HT-29 (cell line): ENCODE data around the gene SLC25A44. TPM values are rescaled to one million over a fixed set of nuclear protein-coding genes. Genes with fewer than 3 reads are reported as not detected.

Experiments used
- small RNA-seq: library from RNA; depleted of rRNA; stranded (forward); fragments of <200 nt; gene quantifications from one replicate; pipeline ENCODE3, GENCODE V24; 2014
- total RNA-seq: library from RNA; depleted of rRNA; stranded (reverse); fragments of >200 nt; shearing (Covaris generic); gene quantifications from 2 replicates; pipeline ENCODE4 v1.2.3, GENCODE V29; 2014; rRNA removed

SLC25A44 gene
- total RNA-seq, 1 experiment from 2014 or later = 21.6 TPM

Small RNA genes within 50 kb of the gene (small RNA-seq; reads per million reads assigned to genes)
- gene RF00568 = not detected

Other genes starting within 250 kb of the SLC25A44 start
- gene ARHGEF2, start 215.6 kb upstream of the SLC25A44 start, total RNA-seq = 150 and 179 TPM in 2 replicates
- 227 and 261 TPM in 2 replicates for gene SSR2, start 173.2 kb upstream of the SLC25A44 start, total RNA-seq
- 35.7 and 41.0 TPM in 2 replicates for gene UBQLN4, start 140.3 kb upstream of the SLC25A44 start, total RNA-seq
- 108 and 130 TPM in 2 replicates for gene LAMTOR2, start 139.3 kb upstream of the SLC25A44 start, total RNA-seq
- 163 and 185 TPM in 2 replicates for gene RAB25, start 132.9 kb upstream of the SLC25A44 start, total RNA-seq
- gene MEX3A, start 111.6 kb upstream of the SLC25A44 start, total RNA-seq = 9.3 and 13.3 TPM in 2 replicates
- gene LMNA, start 79.4 kb upstream of the SLC25A44 start, total RNA-seq = 1,664 and 1,875 TPM in 2 replicates
- 5.1 and 11.6 TPM in 2 replicates for gene SEMA4A, start 40.5 kb upstream of the SLC25A44 start, total RNA-seq
- 111 and 122 TPM in 2 replicates for gene PMF1, start 18.9 kb downstream of the SLC25A44 start, total RNA-seq
- 0.23 and 0.34 TPM in 2 replicates for gene BGLAP, start 48.1 kb downstream of the SLC25A44 start, total RNA-seq
- 6.5 and 7.0 TPM in 2 replicates for gene PAQR6, start 54.0 kb downstream of the SLC25A44 start, total RNA-seq
- gene SMG5, start 88.7 kb downstream of the SLC25A44 start, total RNA-seq = 135 and 146 TPM in 2 replicates
- gene TMEM79, start 90.2 kb downstream of the SLC25A44 start, total RNA-seq = 4.4 and 5.6 TPM in 2 replicates
- gene GLMP, start 101.6 kb downstream of the SLC25A44 start, total RNA-seq = 75.3 and 78.6 TPM in 2 replicates
- gene VHLL, start 105.2 kb downstream of the SLC25A44 start, total RNA-seq = not detected in 2 replicates
- 389 and 419 TPM in 2 replicates for gene CCT3, start 144.2 kb downstream of the SLC25A44 start, total RNA-seq
- 0.15 and 0.37 TPM in 2 replicates for gene TSACC, start 144.4 kb downstream of the SLC25A44 start, total RNA-seq
- not detected in 2 replicates for gene RHBG, start 175.1 kb downstream of the SLC25A44 start, total RNA-seq